GM23248 (cell line): ENCODE measurements around the gene RDH16. TPM values are rescaled to one million over a fixed set of nuclear protein-coding genes. Genes with fewer than 3 reads are reported as not detected.

Source experiments
- DNase-seq: peaks from one replicate; pipeline ENCODE4 v3.0.0-alpha.2; 2015
- H2AFZ ChIP-seq: fragments of 200-600 bp; sonication (generic); 2 replicates; pipeline ENCODE4 v1.6.1; 2016; ENCODE audit warnings: antibody characterized with exemption
- H3F3A ChIP-seq: fragments of 200-600 bp; sonication (generic); 2 replicates; pipeline ENCODE4 v1.6.1; 2016; ENCODE audit warnings: mild to moderate bottlenecking, antibody characterized with exemption, mixed run types; ENCODE audit not compliant: insufficient read depth
- H3K27ac ChIP-seq: fragments of 200-600 bp; sonication (generic); 2 replicates; pipeline ENCODE4 v1.5.1; 2016; ENCODE audit warnings: mild to moderate bottlenecking
- H3K27me3 ChIP-seq: fragments of 200-600 bp; sonication (generic); replicated peaks from 2 replicates; pipeline ENCODE4 v1.6.1; 2016; ENCODE audit warnings: mild to moderate bottlenecking; ENCODE audit not compliant: insufficient read depth
- H3K36me3 ChIP-seq: fragments of 200-600 bp; sonication (generic); 2 replicates; pipeline ENCODE4 v1.6.1; 2016; ENCODE audit warnings: low read depth, mild to moderate bottlenecking
- H3K4me1 ChIP-seq: fragments of 200-600 bp; sonication (generic); 2 replicates; pipeline ENCODE4 v1.6.1; 2016; ENCODE audit warnings: mild to moderate bottlenecking; ENCODE audit not compliant: insufficient read depth
- H3K4me2 ChIP-seq: fragments of 200-600 bp; sonication (generic); one replicate; pipeline ENCODE4 v1.6.1; 2016; ENCODE audit warnings: mild to moderate bottlenecking; ENCODE audit not compliant: unreplicated experiment
- H3K4me3 ChIP-seq: fragments of 200-600 bp; sonication (generic); 2 replicates; pipeline ENCODE4 v1.5.1; 2016; ENCODE audit warnings: mild to moderate bottlenecking
- H3K79me2 ChIP-seq: fragments of 200-600 bp; sonication (generic); 2 replicates; pipeline ENCODE4 v1.6.1; 2016; ENCODE audit warnings: mild to moderate bottlenecking; ENCODE audit not compliant: insufficient read depth
- H3K9ac ChIP-seq: fragments of 200-600 bp; sonication (generic); 2 replicates; pipeline ENCODE4 v1.6.1; 2016; ENCODE audit warnings: mild to moderate bottlenecking
- H3K9me2 ChIP-seq: fragments of 200-600 bp; sonication (generic); 2 replicates; pipeline ENCODE4 v1.6.1; 2016; ENCODE audit warnings: mixed run types, mild to moderate bottlenecking, moderate library complexity; ENCODE audit not compliant: insufficient read depth
- H3K9me3 ChIP-seq: fragments of 200-600 bp; sonication (generic); one replicate; pipeline ENCODE4 v1.6.1; 2017; ENCODE audit warnings: low read depth
- H4K20me1 ChIP-seq: fragments of 200-600 bp; sonication (generic); 2 replicates; pipeline ENCODE4 v1.6.0; 2016; ENCODE audit not compliant: insufficient read depth
- EZH2 ChIP-seq: fragments of 200-600 bp; sonication (generic); IDR thresholded peaks from 2 replicates; pipeline ENCODE4 v1.6.1; 2018; ENCODE audit warnings: antibody characterized with exemption, mild to moderate bottlenecking; ENCODE audit not compliant: insufficient read depth, poor library complexity, severe bottlenecking
- EZH2phosphoT487 ChIP-seq: fragments of 200-600 bp; sonication (generic); IDR thresholded peaks from 2 replicates; pipeline ENCODE4 v1.6.1; 2018; ENCODE audit warnings: antibody characterized with exemption, moderate library complexity, mild to moderate bottlenecking, low read depth; ENCODE audit not compliant: insufficient read depth
- WGBS, 2 experiments: methylation state at CpG; one replicate each; pipeline ENCODE4 v1.1.6; 2015 to 2017; ENCODE audit warnings: low lambda C conversion rate in 2 of 2, low coverage in 1 of 2; ENCODE audit errors: missing lambda C conversion rate in 2 of 2; 5-methylcytosine and 5-hydroxymethylcytosine counted together
- in situ Hi-C: fragments of 300-500 bp; cut with MboI; formaldehyde crosslinking; loops from 2 replicates; pipeline ENCODE4 v1.15.0; 2020
- polyA plus RNA-seq: library from polyadenylated mRNA; unstranded; fragments of >200 nt; fragmentation: Nextera tagmentation; extraction: Ambion mirVana; gene quantifications from 2 replicates; pipeline ENCODE4 v1.2.1, GENCODE V29; 2016
- total RNA-seq: library from RNA; depleted of rRNA; stranded (reverse); fragments of >200 nt; shearing (Covaris generic); gene quantifications from 2 replicates; pipeline ENCODE4 v1.2.3, GENCODE V29; 2014; rRNA removed

Gene RDH16
- total RNA-seq (not detected in 2 replicates), polyA plus RNA-seq (not detected in 2 replicates)

- H3K9ac ChIP-seq, result no peak within 1 kb of the TSS
- no peak within 1 kb of the TSS for H3K27ac ChIP-seq
- peaks cover 31% of the 10 kb centered on the region for H3K27me3 ChIP-seq
- H3K79me2 ChIP-seq, result no peaks in the 10 kb centered on the region
- H4K20me1 ChIP-seq, result no peaks in the 10 kb centered on the region
- WGBS, 2 experiments, result 64 to 66% methylated on average over 10 of the region's 10 CpGs
- H3K4me2 ChIP-seq, result no peak within 1 kb of the TSS
- TF ChIP-seq EZH2 (no peak), EZH2phosphoT487 (no peak)
- H3K9me2 ChIP-seq, result no peaks in the 10 kb centered on the region
- H3K4me3 ChIP-seq, result no peak within 1 kb of the TSS
- no peaks in the 10 kb centered on the region for H3F3A ChIP-seq
- no peak for DNase-seq
- in situ Hi-C loops, result no loop called here
- no peaks in the 10 kb centered on the region for H3K4me1 ChIP-seq
- H2AFZ ChIP-seq, result no peak within 1 kb of the TSS
- no peaks in the 10 kb centered on the region for H3K36me3 ChIP-seq
- no peaks in the 10 kb centered on the region for H3K9me3 ChIP-seq
Observed at GRCh38 chr12:56957229-56958052, at the start of gene RDH16. TSS of gene RDH16 (minus strand) at chr12:56957608. CDS start at chr12:56957462, 146 bp downstream.

GRCh38 chr12:57006809-57007475, 49.5 kb upstream of the RDH16 start:
- H3F3A ChIP-seq, result peaks cover under 1% of the 10 kb centered on the region; the same call in 1 of the 2 replicates
- in situ Hi-C loops, result no loop called here
- H3K9me2 ChIP-seq, result no peaks in the 10 kb centered on the region
- no peaks in the 10 kb centered on the region for H3K27me3 ChIP-seq
- TF ChIP-seq EZH2phosphoT487 (no peak), EZH2 (no peak)
- no peak for DNase-seq
- H3K27ac ChIP-seq, result no peak overlapping the region
- H4K20me1 ChIP-seq, result no peaks in the 10 kb centered on the region; the same call in 1 of the 2 replicates
- peaks cover 40% of the 10 kb centered on the region for H3K79me2 ChIP-seq
- peak overlapping the region; percentile 59 for H3K9ac ChIP-seq
- peaks cover 6% of the 10 kb centered on the region; the same call in 1 of the 2 replicates for H3K36me3 ChIP-seq
- peak overlapping the region; percentile 63 for H3K4me2 ChIP-seq
- H3K4me1 ChIP-seq, result peaks cover 8% of the 10 kb centered on the region; the same call in 1 of the 2 replicates
- peak overlapping the region; percentile 92 for H3K4me3 ChIP-seq
- H3K9me3 ChIP-seq, result no peaks in the 10 kb centered on the region
- H2AFZ ChIP-seq, result peak overlapping the region; percentile 85
- 45 to 46% methylated on average over 10 of the region's 10 CpGs for WGBS, 2 experiments

GRCh38 chr12:57005980-57006808, 48.8 kb upstream of the RDH16 start, which contains the start of gene ZBTB39:
TSS of gene ZBTB39 (minus strand) at chr12:57006546. CDS start at chr12:57004917, 1,629 bp downstream.
- Histone ChIP-seq H3K9me3 (no peaks in the 10 kb centered on the region), H3K4me2 (peak within 1 kb of the TSS; percentile 97), H3K36me3 (peaks cover 6% of the 10 kb centered on the region; the same call in 1 of the 2 replicates), H4K20me1 (no peaks in the 10 kb centered on the region; the same call in 1 of the 2 replicates), H3K9ac (peak within 1 kb of the TSS; percentile 87), H2AFZ (peak within 1 kb of the TSS; percentile 85), H3K4me3 (peak within 1 kb of the TSS; percentile 92), H3F3A (peaks cover 8% of the 10 kb centered on the region; the same call in 1 of the 2 replicates), H3K4me1 (peaks cover 8% of the 10 kb centered on the region; the same call in 1 of the 2 replicates), H3K9me2 (no peaks in the 10 kb centered on the region), H3K27me3 (no peaks in the 10 kb centered on the region), H3K27ac (peak within 1 kb of the TSS; percentile 35), H3K79me2 (peaks cover 47% of the 10 kb centered on the region)
- in situ Hi-C loops, result no loop called here
- no peak for TF ChIP-seq EZH2phosphoT487
- no peak for TF ChIP-seq EZH2
- peak; percentile 82 for DNase-seq
- WGBS, 2 experiments, result 0 to 2% methylated on average over 14 to 56 of the region's 94 CpGs
